CD8-positive, alpha-beta memory T cell (primary cell): ENCODE measurements around the gene MAN1A1. TPM values are rescaled to one million over a fixed set of nuclear protein-coding genes. Genes with fewer than 3 reads are reported as not detected.

ENCODE experiments used
- CTCF ChIA-PET: fragments of 350-600 bp; sonication (Branson Sonifier 250); formaldehyde crosslinking; loops from one replicate; lab custom pipeline; 2021; ENCODE audit warnings: antibody characterized with exemption; lab: Charles Lee
- POLR2A ChIA-PET: fragments of 350-600 bp; sonication (Branson Sonifier 250); formaldehyde crosslinking; loops from one replicate; lab custom pipeline; 2021; ENCODE audit warnings: antibody characterized with exemption; lab: Charles Lee
- DNase-seq, 5 donors: peaks; one replicate each; pipeline versions ENCODE4 v3.0.0 to v3.0.0-alpha.2; 2020 to 2022; ENCODE audit warnings: mixed read lengths in 1 of 5
- H3K27ac ChIP-seq: one replicate; pipeline ENCODE4 v1.7.0; 2013; ENCODE audit warnings: low read depth, mild to moderate bottlenecking, low read length, moderate library complexity
- H3K27me3 ChIP-seq: 2 replicates; pipeline ENCODE4 v1.7.0; 2013; ENCODE audit warnings: low read length, mild to moderate bottlenecking; ENCODE audit not compliant: insufficient read depth, poor library complexity, severe bottlenecking
- H3K36me3 ChIP-seq: 2 replicates; pipeline ENCODE4 v1.7.0; 2013; ENCODE audit warnings: mild to moderate bottlenecking, low read length, moderate library complexity; ENCODE audit not compliant: insufficient read depth
- H3K4me1 ChIP-seq: 2 replicates; pipeline ENCODE4 v1.7.0; 2013; ENCODE audit warnings: mild to moderate bottlenecking, low read length, moderate library complexity; ENCODE audit not compliant: insufficient read depth
- H3K4me3 ChIP-seq: 2 replicates; pipeline ENCODE4 v1.7.0; 2013; ENCODE audit warnings: mild to moderate bottlenecking, low read length
- H3K9me3 ChIP-seq: 2 replicates; pipeline ENCODE4 v1.7.0; 2013; ENCODE audit warnings: mild to moderate bottlenecking, low read length
- H3K27ac Mint-ChIP-seq, 8 donors: one replicate each; pipeline ENCODE4 v1.8.0; 2020 to 2021; ENCODE audit warnings: mixed read lengths in 8 of 8, mild to moderate bottlenecking in 6 of 8, inconsistent platforms in 3 of 8, moderate library complexity in 3 of 8
- H3K27me3 Mint-ChIP-seq, 2 donors: one replicate each; pipeline ENCODE4 v1.8.0; 2020 to 2021; ENCODE audit warnings: mixed read lengths in 2 of 2, mild to moderate bottlenecking in 1 of 2, moderate library complexity in 1 of 2
- H3K36me3 Mint-ChIP-seq, 3 donors: one replicate each; pipeline ENCODE4 v1.8.0; 2020 to 2021; ENCODE audit warnings: mixed read lengths in 3 of 3, inconsistent platforms in 1 of 3, mild to moderate bottlenecking in 1 of 3
- H3K4me1 Mint-ChIP-seq, 3 donors: one replicate each; pipeline ENCODE4 v1.8.0; 2020 to 2021; ENCODE audit warnings: mixed read lengths in 3 of 3, inconsistent platforms in 1 of 3, mild to moderate bottlenecking in 1 of 3
- H3K4me3 Mint-ChIP-seq, 7 donors: one replicate each; pipeline ENCODE4 v1.8.0; 2020 to 2021; ENCODE audit warnings: mixed read lengths in 7 of 7, mild to moderate bottlenecking in 6 of 7, moderate library complexity in 4 of 7, inconsistent platforms in 2 of 7
- H3K9me3 Mint-ChIP-seq, 5 donors: one replicate each; pipeline ENCODE4 v1.8.0; 2020 to 2022; ENCODE audit warnings: mixed read lengths in 5 of 5, mild to moderate bottlenecking in 3 of 5, moderate library complexity in 2 of 5, inconsistent platforms in 1 of 5
- polyA plus RNA-seq: library from polyadenylated mRNA; unstranded; fragments of 300-500 nt; fragmentation: Illumina TruSeq; gene quantifications from one replicate; pipeline ENCODE4 v1.2.3, GENCODE V29; 2021
- total RNA-seq, 2 experiments: library from RNA; stranded (reverse); gene quantifications; one replicate each; pipeline ENCODE4 v1.2.3, GENCODE V29; 2021

Gene MAN1A1
- total and polyA plus RNA-seq, 3 experiments from 2014 or later, result 23.8 to 38.4 (median 36.9) TPM

- H3K27me3 Mint-ChIP-seq, result no peaks in the 10 kb centered on the region
- no peaks in the 10 kb centered on the region for H3K9me3 ChIP-seq
- no peak for DNase-seq
Measured at GRCh38 chr6:119234457-119234856, 115.1 kb downstream of the MAN1A1 start.

GRCh38 chr6:119233312-119233984 is 116.1 kb downstream of the MAN1A1 start:
- no peak for DNase-seq
- no peaks in the 10 kb centered on the region for H3K36me3 ChIP-seq
- peaks cover 0 to 4% (median 0%) of the 10 kb centered on the region in 5 donors for H3K9me3 Mint-ChIP-seq
- H3K4me1 Mint-ChIP-seq, result peaks cover 6 to 10% (median 7%) of the 10 kb centered on the region in 3 donors
- ChIA-PET CTCF (no interaction called here), POLR2A (no interaction called here)
- no peak overlapping the region for H3K4me3 ChIP-seq
- H3K4me3 Mint-ChIP-seq, result no peak overlapping the region
- H3K27ac Mint-ChIP-seq, result no peak overlapping the region
- H3K36me3 Mint-ChIP-seq, result peaks cover 21 to 34% (median 27%) of the 10 kb centered on the region in 3 donors
- no peaks in the 10 kb centered on the region for H3K9me3 ChIP-seq
- H3K27me3 ChIP-seq, result no peaks in the 10 kb centered on the region
- H3K4me1 ChIP-seq, result no peaks in the 10 kb centered on the region
- H3K27me3 Mint-ChIP-seq, result no peaks in the 10 kb centered on the region
- no peak overlapping the region for H3K27ac ChIP-seq

More at GRCh38 chr6:119234457-119234856, 115.1 kb downstream of the MAN1A1 start:
- Mint-ChIP-seq H3K27ac (no peak overlapping the region), H3K4me3 (no peak overlapping the region), H3K4me1 (peaks cover 6 to 12% (median 7%) of the 10 kb centered on the region in 3 donors), H3K36me3 (peaks cover 23 to 36% (median 27%) of the 10 kb centered on the region in 3 donors), H3K9me3 (peaks cover 0 to 4% (median 0%) of the 10 kb centered on the region in 5 donors)
- no peaks in the 10 kb centered on the region for H3K27me3 ChIP-seq
- CTCF ChIA-PET, result no interaction called here
- no peaks in the 10 kb centered on the region for H3K4me1 ChIP-seq
- POLR2A ChIA-PET, result no interaction called here
- H3K4me3 ChIP-seq, result no peak overlapping the region
- no peak overlapping the region for H3K27ac ChIP-seq
- H3K36me3 ChIP-seq, result no peaks in the 10 kb centered on the region

- peaks cover 0 to 4% (median 0%) of the 10 kb centered on the region in 5 donors for H3K9me3 Mint-ChIP-seq
- Histone ChIP-seq H3K36me3 (no peaks in the 10 kb centered on the region), H3K4me1 (no peaks in the 10 kb centered on the region), H3K27me3 (no peaks in the 10 kb centered on the region), H3K9me3 (no peaks in the 10 kb centered on the region), H3K27ac (no peak overlapping the region), H3K4me3 (no peak overlapping the region)
- CTCF ChIA-PET, result no interaction called here
- POLR2A ChIA-PET, result no interaction called here
- H3K27me3 Mint-ChIP-seq, result no peaks in the 10 kb centered on the region
- no peak for DNase-seq
- peaks cover 0 to 7% (median 5%) of the 10 kb centered on the region in 3 donors for H3K4me1 Mint-ChIP-seq
- no peak overlapping the region for H3K27ac Mint-ChIP-seq
- H3K4me3 Mint-ChIP-seq, result no peak overlapping the region
- peaks cover 11 to 30% (median 18%) of the 10 kb centered on the region in 3 donors for H3K36me3 Mint-ChIP-seq
Measured at GRCh38 chr6:119231394-119231793, 118.2 kb downstream of the MAN1A1 start.

GRCh38 chr6:119230160-119230559 is 119.4 kb downstream of the MAN1A1 start:
- no peak for DNase-seq
- Histone ChIP-seq H3K9me3 (no peaks in the 10 kb centered on the region), H3K36me3 (no peaks in the 10 kb centered on the region), H3K27ac (no peak overlapping the region), H3K4me1 (no peaks in the 10 kb centered on the region), H3K4me3 (no peak overlapping the region), H3K27me3 (no peaks in the 10 kb centered on the region)
- Mint-ChIP-seq H3K4me3 (no peak overlapping the region), H3K27ac (peak overlapping the region in 3 of 8 donors; percentile 6 to 13 (median 8)), H3K4me1 (peaks cover 5% of the 10 kb centered on the region in 3 donors), H3K27me3 (no peaks in the 10 kb centered on the region), H3K36me3 (peaks cover 14 to 20% (median 15%) of the 10 kb centered on the region in 3 donors), H3K9me3 (no peaks in the 10 kb centered on the region)
- ChIA-PET CTCF (no interaction called here), POLR2A (no interaction called here)

- Histone ChIP-seq H3K4me3 (no peak overlapping the region), H3K27ac (no peak overlapping the region), H3K27me3 (no peaks in the 10 kb centered on the region), H3K36me3 (no peaks in the 10 kb centered on the region), H3K4me1 (no peaks in the 10 kb centered on the region), H3K9me3 (no peaks in the 10 kb centered on the region)
- POLR2A ChIA-PET, result no interaction called here
- no peak overlapping the region for H3K4me3 Mint-ChIP-seq
- H3K9me3 Mint-ChIP-seq, result no peaks in the 10 kb centered on the region
- DNase-seq, result no peak
- CTCF ChIA-PET, result no interaction called here
- peaks cover 3 to 16% (median 4%) of the 10 kb centered on the region in 3 donors for H3K4me1 Mint-ChIP-seq
- peaks cover 12 to 16% (median 15%) of the 10 kb centered on the region in 3 donors for H3K36me3 Mint-ChIP-seq
- no peaks in the 10 kb centered on the region for H3K27me3 Mint-ChIP-seq
- no peak overlapping the region for H3K27ac Mint-ChIP-seq
Measured at GRCh38 chr6:119227377-119227776, 122.2 kb downstream of the MAN1A1 start.

GRCh38 chr6:119226089-119226488 is 123.5 kb downstream of the MAN1A1 start:
- CTCF ChIA-PET, result no interaction called here
- no peaks in the 10 kb centered on the region for H3K36me3 ChIP-seq

GRCh38 chr6:119224095-119224701 is 125.4 kb downstream of the MAN1A1 start:
- Histone ChIP-seq H3K9me3 (no peaks in the 10 kb centered on the region), H3K4me1 (no peaks in the 10 kb centered on the region), H3K36me3 (no peaks in the 10 kb centered on the region), H3K27me3 (no peaks in the 10 kb centered on the region), H3K4me3 (no peak overlapping the region), H3K27ac (no peak overlapping the region)
- H3K9me3 Mint-ChIP-seq, result no peaks in the 10 kb centered on the region
- peaks cover 4 to 13% (median 4%) of the 10 kb centered on the region in 3 donors for H3K36me3 Mint-ChIP-seq
- H3K27me3 Mint-ChIP-seq, result no peaks in the 10 kb centered on the region
- H3K4me1 Mint-ChIP-seq, result peaks cover 3 to 17% (median 4%) of the 10 kb centered on the region in 3 donors
- no peak overlapping the region for H3K27ac Mint-ChIP-seq
- no peak for DNase-seq
- CTCF ChIA-PET, result no interaction called here
- POLR2A ChIA-PET, result no interaction called here
- no peak overlapping the region for H3K4me3 Mint-ChIP-seq

More at GRCh38 chr6:119226089-119226488, 123.5 kb downstream of the MAN1A1 start:
- no peak overlapping the region for H3K4me3 Mint-ChIP-seq
- Histone ChIP-seq H3K4me3 (no peak overlapping the region), H3K4me1 (no peaks in the 10 kb centered on the region), H3K27me3 (no peaks in the 10 kb centered on the region), H3K9me3 (no peaks in the 10 kb centered on the region), H3K27ac (no peak overlapping the region)
- H3K36me3 Mint-ChIP-seq, result peaks cover 8 to 13% (median 11%) of the 10 kb centered on the region in 3 donors
- no peak for DNase-seq
- H3K27me3 Mint-ChIP-seq, result no peaks in the 10 kb centered on the region
- H3K27ac Mint-ChIP-seq, result no peak overlapping the region
- H3K4me1 Mint-ChIP-seq, result peaks cover 3 to 17% (median 4%) of the 10 kb centered on the region in 3 donors
- no peaks in the 10 kb centered on the region for H3K9me3 Mint-ChIP-seq
- POLR2A ChIA-PET, result no interaction called here

GRCh38 chr6:119220452-119220851 is 129.1 kb downstream of the MAN1A1 start:
- Histone ChIP-seq H3K4me1 (no peaks in the 10 kb centered on the region), H3K9me3 (no peaks in the 10 kb centered on the region), H3K4me3 (no peak overlapping the region), H3K36me3 (no peaks in the 10 kb centered on the region), H3K27me3 (no peaks in the 10 kb centered on the region), H3K27ac (no peak overlapping the region)
- Mint-ChIP-seq H3K4me1 (peaks cover 2 to 12% (median 4%) of the 10 kb centered on the region in 3 donors), H3K9me3 (no peaks in the 10 kb centered on the region), H3K27ac (no peak overlapping the region), H3K27me3 (no peaks in the 10 kb centered on the region), H3K36me3 (peaks cover 0 to 12% (median 4%) of the 10 kb centered on the region in 3 donors), H3K4me3 (no peak overlapping the region)
- POLR2A ChIA-PET, result no interaction called here
- CTCF ChIA-PET, result no interaction called here
- no peak for DNase-seq
